ENCODE measurements around the gene TBC1D21.

TBC1D21 gene

DNA sequence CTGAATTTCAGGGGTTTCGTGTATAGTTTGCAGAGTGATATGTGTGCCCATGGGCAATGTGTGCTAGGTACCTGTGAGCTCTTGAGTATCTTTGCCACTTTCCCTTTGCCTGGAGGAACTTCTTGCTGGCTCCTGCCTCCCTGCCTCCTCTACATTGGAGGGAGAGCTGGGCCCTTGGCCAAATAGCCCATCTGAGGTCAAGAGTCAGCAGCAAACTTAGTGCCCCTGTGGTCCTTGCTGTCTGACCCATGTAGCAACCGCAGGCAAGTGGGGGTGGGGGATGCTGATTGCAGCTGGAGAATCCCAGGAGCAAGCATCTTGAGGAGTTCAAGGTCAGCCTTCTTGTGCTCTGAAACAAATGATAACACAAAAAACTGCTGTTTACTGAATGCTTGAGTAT is 5.4 kb upstream of the TBC1D21 start:
- Histone ChIP-seq H3K79me2 (ENCODE audit: insufficient read depth, low read length) (no peaks in the 10 kb centered on the region), H3K27me3 (ENCODE audit: insufficient read depth, low read length) (no peaks in the 10 kb centered on the region), H3K9me2 (ENCODE audit: low read depth, low read length) (no peaks in the 10 kb centered on the region), H3K36me3 (ENCODE audit: insufficient read depth, low read length) (no peaks in the 10 kb centered on the region), H3F3A (ENCODE audit: insufficient read depth, low read length) (no peaks in the 10 kb centered on the region), H3K4me1 (ENCODE audit: insufficient read depth, low read length, severe bottlenecking) (no peaks in the 10 kb centered on the region), H3K27ac (ENCODE audit: low read depth, low read length, poor library complexity, severe bottlenecking) (no peak overlapping the region), H4K20me1 (ENCODE audit: insufficient read depth, low read length) (no peaks in the 10 kb centered on the region), H3K9me3 (ENCODE audit: low read length) (0 out of 2 replicates have a peak, but pooled peaks cover 2% of the 10 kb centered on the region), H3K4me3 (ENCODE audit: low read depth, low read length, poor library complexity, severe bottlenecking) (no peak overlapping the region), H3K4me2 (ENCODE audit: low read length) (no peak overlapping the region), H3K9ac (ENCODE audit: low read length) (no peak overlapping the region), H2AFZ (ENCODE audit: low read length) (no peak overlapping the region)
- TF ChIP-seq, protein P1, sequence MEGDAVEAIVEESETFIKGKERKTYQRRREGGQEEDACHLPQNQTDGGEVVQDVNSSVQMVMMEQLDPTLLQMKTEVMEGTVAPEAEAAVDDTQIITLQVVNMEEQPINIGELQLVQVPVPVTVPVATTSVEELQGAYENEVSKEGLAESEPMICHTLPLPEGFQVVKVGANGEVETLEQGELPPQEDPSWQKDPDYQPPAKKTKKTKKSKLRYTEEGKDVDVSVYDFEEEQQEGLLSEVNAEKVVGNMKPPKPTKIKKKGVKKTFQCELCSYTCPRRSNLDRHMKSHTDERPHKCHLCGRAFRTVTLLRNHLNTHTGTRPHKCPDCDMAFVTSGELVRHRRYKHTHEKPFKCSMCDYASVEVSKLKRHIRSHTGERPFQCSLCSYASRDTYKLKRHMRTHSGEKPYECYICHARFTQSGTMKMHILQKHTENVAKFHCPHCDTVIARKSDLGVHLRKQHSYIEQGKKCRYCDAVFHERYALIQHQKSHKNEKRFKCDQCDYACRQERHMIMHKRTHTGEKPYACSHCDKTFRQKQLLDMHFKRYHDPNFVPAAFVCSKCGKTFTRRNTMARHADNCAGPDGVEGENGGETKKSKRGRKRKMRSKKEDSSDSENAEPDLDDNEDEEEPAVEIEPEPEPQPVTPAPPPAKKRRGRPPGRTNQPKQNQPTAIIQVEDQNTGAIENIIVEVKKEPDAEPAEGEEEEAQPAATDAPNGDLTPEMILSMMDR (IDR thresholded peaks at IDR 0.05; ENCODE audit: low read length): no peak
- TF ChIP-seq EZH2 (IDR thresholded peaks at IDR 0.05; ENCODE audit: borderline replicate concordance, low read length): no peak

DNA sequence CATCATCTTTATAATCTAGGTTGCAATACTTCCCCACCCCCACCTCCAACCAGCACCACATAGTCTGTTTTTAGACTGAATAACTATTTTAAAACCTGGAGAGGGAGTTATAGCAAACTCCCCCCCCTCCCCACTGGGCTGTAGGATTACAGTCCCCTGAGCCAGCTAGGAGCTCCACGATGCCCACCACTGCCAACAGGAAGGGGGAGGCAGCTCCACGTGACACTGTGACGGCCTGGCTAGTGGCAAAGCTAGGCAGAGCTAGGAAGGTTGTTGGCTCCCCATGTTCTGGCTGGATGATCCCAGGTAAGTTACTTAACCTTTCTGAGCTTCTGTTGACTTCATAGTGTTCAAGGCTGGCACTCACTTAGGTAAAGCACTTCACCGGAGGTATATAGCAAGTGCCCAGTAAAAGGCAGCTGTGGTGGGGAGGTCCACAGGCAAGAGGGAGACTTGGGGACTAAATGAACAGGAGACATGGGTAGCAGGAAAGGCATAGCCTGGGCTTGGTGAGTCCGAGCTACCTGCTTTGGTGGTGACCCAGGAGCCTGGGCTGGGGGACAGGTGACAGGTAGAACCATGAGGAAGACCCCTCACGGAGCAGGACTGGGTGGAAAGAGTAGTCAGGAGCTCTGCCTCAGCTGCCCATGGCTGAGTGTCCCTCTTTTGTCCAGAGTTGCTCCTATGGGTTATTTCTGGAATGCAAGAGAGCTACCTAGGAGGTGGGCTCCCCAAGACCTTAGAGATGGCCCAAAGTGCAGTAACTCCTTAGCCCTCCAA is 4.0 kb upstream of the TBC1D21 start:
- Histone ChIP-seq H3K9me3 (ENCODE audit: low read length) (0 out of 2 replicates have a peak, but pooled peaks cover 2% of the 10 kb centered on the region), H3K9me2 (ENCODE audit: low read depth, low read length) (no peaks in the 10 kb centered on the region), H3K79me2 (ENCODE audit: insufficient read depth, low read length) (no peaks in the 10 kb centered on the region), H4K20me1 (ENCODE audit: insufficient read depth, low read length) (no peaks in the 10 kb centered on the region), H3F3A (ENCODE audit: insufficient read depth, low read length) (no peaks in the 10 kb centered on the region), H3K27ac (ENCODE audit: low read depth, low read length, poor library complexity, severe bottlenecking) (no peak overlapping the region), H3K4me1 (ENCODE audit: insufficient read depth, low read length, severe bottlenecking) (no peaks in the 10 kb centered on the region), H3K27me3 (ENCODE audit: insufficient read depth, low read length) (no peaks in the 10 kb centered on the region), H3K36me3 (ENCODE audit: insufficient read depth, low read length) (no peaks in the 10 kb centered on the region), H3K9ac (ENCODE audit: low read length) (no peak overlapping the region), H2AFZ (ENCODE audit: low read length) (no peak overlapping the region), H3K4me2 (ENCODE audit: low read length) (no peak overlapping the region), H3K4me3 (ENCODE audit: low read depth, low read length, poor library complexity, severe bottlenecking) (no peak overlapping the region)
- TF ChIP-seq, protein P1 (IDR thresholded peaks at IDR 0.05; ENCODE audit: low read length): no peak

DNA sequence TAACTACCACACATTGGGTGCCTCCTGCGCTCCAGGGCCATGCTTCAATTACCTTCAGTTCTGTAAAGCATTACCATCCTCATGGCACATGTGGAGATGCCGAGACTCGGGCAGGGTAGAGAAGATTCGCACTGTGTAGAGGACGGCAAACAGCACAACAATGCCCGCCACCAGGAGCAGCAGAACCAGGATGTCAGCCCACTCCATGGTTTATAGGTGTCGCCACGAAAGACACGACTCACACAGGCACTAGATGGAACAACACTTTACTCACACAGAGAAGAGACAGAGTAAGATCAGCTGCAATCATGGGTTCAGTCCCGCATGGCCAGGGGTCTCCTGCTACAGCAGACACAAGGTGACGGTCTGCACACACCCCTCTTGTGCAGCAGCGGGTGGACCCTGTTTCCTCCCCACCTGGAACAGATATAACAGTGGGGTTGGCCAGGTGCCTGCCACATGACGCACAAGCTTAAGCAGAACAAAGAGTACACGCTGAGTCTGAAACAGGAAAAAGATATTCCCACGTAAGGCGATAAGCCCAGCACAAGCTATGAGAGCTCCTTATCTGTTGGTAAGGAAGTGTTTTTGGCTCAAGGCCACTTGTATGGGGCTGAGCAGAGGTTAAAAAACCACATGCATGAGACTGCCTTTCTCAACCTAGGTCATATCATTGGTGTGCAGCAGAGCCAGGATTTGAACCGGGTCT is 2.5 kb upstream of the TBC1D21 start:
- TF ChIP-seq, protein P1 (IDR thresholded peaks at IDR 0.05; ENCODE audit: low read length): no peak
- TF ChIP-seq EZH2 (IDR thresholded peaks at IDR 0.05; ENCODE audit: borderline replicate concordance, low read length): no peak
- no peaks in the 10 kb centered on the region for H3K79me2 ChIP-seq (ENCODE audit: insufficient read depth, low read length)
- H3K4me2 ChIP-seq (ENCODE audit: low read length): no peak overlapping the region
- no peaks in the 10 kb centered on the region for H3K27me3 ChIP-seq (ENCODE audit: insufficient read depth, low read length)
- H4K20me1 ChIP-seq (ENCODE audit: insufficient read depth, low read length): no peaks in the 10 kb centered on the region
- H2AFZ ChIP-seq (ENCODE audit: low read length): no peak overlapping the region
- no peaks in the 10 kb centered on the region for H3K36me3 ChIP-seq (ENCODE audit: insufficient read depth, low read length)
- no peak overlapping the region for H3K4me3 ChIP-seq (ENCODE audit: low read depth, low read length, poor library complexity, severe bottlenecking)
- H3K4me1 ChIP-seq (ENCODE audit: insufficient read depth, low read length, severe bottlenecking): no peaks in the 10 kb centered on the region
- no peak overlapping the region for H3K9ac ChIP-seq (ENCODE audit: low read length)
- H3F3A ChIP-seq (ENCODE audit: insufficient read depth, low read length): no peaks in the 10 kb centered on the region
- no peak overlapping the region for H3K27ac ChIP-seq (ENCODE audit: low read depth, low read length, poor library complexity, severe bottlenecking)
- H3K9me2 ChIP-seq (ENCODE audit: low read depth, low read length): no peaks in the 10 kb centered on the region
- H3K9me3 ChIP-seq (ENCODE audit: low read length): no peaks in the 10 kb centered on the region

All from OCI-LY1 (cell line).